GM10266 (cell line): ENCODE results near the gene VASN.
"Not testable (repeated sequence)": the region's sequence is repeated elsewhere in the genome, so short reads cannot be mapped to it uniquely, and the experiment has no call there.

Experiments
- DNase-seq: peaks from one replicate; pipeline ENCODE4 v3.0.0; 2012; ENCODE audit errors: extremely low spot score
- CTCF ChIP-seq: IDR thresholded peaks from 2 replicates; pipeline ENCODE4 v1.5.1; 2012; ENCODE audit warnings: mild to moderate bottlenecking, low read depth; ENCODE audit not compliant: control insufficient read depth, insufficient read depth; ENCODE audit errors: missing control alignments

Gene VASN

GRCh38 chr16:4339455-4339854 is 32.2 kb upstream of the VASN start:
- no peak for TF ChIP-seq CTCF

GRCh38 chr16:4339909-4340308 is 31.7 kb upstream of the VASN start:
- TF ChIP-seq CTCF = no peak
- no peak for DNase-seq

More at GRCh38 chr16:4339455-4339854, 32.2 kb upstream of the VASN start:
- DNase-seq = no peak

- no peak for TF ChIP-seq CTCF
- no peak for DNase-seq
Measured at GRCh38 chr16:4340443-4340842, 31.2 kb upstream of the VASN start.

GRCh38 chr16:4341250-4341649 is 30.4 kb upstream of the VASN start:
- no peak for DNase-seq
- TF ChIP-seq CTCF = no peak

GRCh38 chr16:4342866-4343744 is 28.5 kb upstream of the VASN start:
- no peak for TF ChIP-seq CTCF
- DNase-seq = no peak

GRCh38 chr16:4344300-4344982 is 27.2 kb upstream of the VASN start:
- DNase-seq = not testable (repeated sequence)

- DNase-seq = no peak
Measured at GRCh38 chr16:4344983-4345835, 26.4 kb upstream of the VASN start.

More at GRCh38 chr16:4344983-4345835, 26.4 kb upstream of the VASN start:
- no peak for TF ChIP-seq CTCF
